Measurements from ENCODE around the gene CYP2W1. TPM values are rescaled to one million over a fixed set of nuclear protein-coding genes. Genes with fewer than 3 reads are reported as not detected.
A peak's percentile ranks its signal among the peaks of the same experiment; 100 is the strongest.

The CYP2W1 gene
- polyA plus RNA-seq, 2 of the 4 experiments (the other 2 are of a cell fraction) = not detected

- TF ChIP-seq CTCF (IDR thresholded peaks at IDR 0.05) (no peak), TFCP2L1 (CRISPR knock-in tag; IDR thresholded peaks at IDR 0.05) (no peak), MYC (IDR thresholded peaks at IDR 0.05; ENCODE audit: borderline replicate concordance, low read length) (no peak), CEBPB (IDR thresholded peaks at IDR 0.05) (no peak), CBX8 (IDR thresholded peaks at IDR 0.05) (no peak), POLR2AphosphoS2 (conservative IDR thresholded peaks at IDR 0.05; ENCODE audit: low read length) (no peak), RARB (CRISPR knock-in tag; IDR thresholded peaks at IDR 0.05) (no peak)
- H3K4me1 ChIP-seq = no peaks in the 10 kb centered on the region
- no peak overlapping the region for H3K4me3 ChIP-seq
- ChIA-PET CTCF (interaction anchor here (0.6 to 1.0 kb wide), 3 partner anchors 10 to 306 kb away, joined by 3 read pairs; no protein-coding TSS in a partner anchor), POLR2A (no interaction called here)
- H3K9me3 ChIP-seq = no peaks in the 10 kb centered on the region
- H3K4me2 ChIP-seq = no peak overlapping the region
- ATAC-seq (no peak), DNase-seq (ENCODE audit: low read depth in 1 of 2, low spot score in 1 of 2) (no peak), FAIRE-seq (no peak)
- WGBS (ENCODE audit: missing lambda C conversion rate) = 73% methylated on average over 22 of the region's 29 CpGs
- H3K27ac ChIP-seq = no peak overlapping the region
Observed at GRCh38 chr7:946256-946996, 36.6 kb upstream of the CYP2W1 start.

- WGBS (ENCODE audit: missing lambda C conversion rate) = 87% methylated on average over 37 of the region's 37 CpGs
- FAIRE-seq (no peak), DNase-seq (ENCODE audit: low read depth in 1 of 2, low spot score in 1 of 2) (no peak), ATAC-seq (0 out of 6 replicates have a peak, but pooled peaks of 1 of the 2 experiments have one; percentile 14)
- ChIA-PET POLR2A (no interaction called here), CTCF (interaction anchor here (1.0 to 1.6 kb wide), 2 partner anchors 9 to 46 kb away, joined by 3 to 6 read pairs; no protein-coding TSS in a partner anchor)
- Histone ChIP-seq H3K4me3 (no peak overlapping the region), H3K27ac (no peak overlapping the region), H3K4me2 (no peak overlapping the region), H3K9me3 (no peaks in the 10 kb centered on the region), H3K4me1 (no peaks in the 10 kb centered on the region)
- no peak for TF ChIP-seq HOXB5 (CRISPR knock-in tag; IDR thresholded peaks at IDR 0.05)
- TF ChIP-seq NPAS2 (CRISPR knock-in tag; IDR thresholded peaks at IDR 0.05; ENCODE audit: borderline replicate concordance) = no peak
- no peak for TF ChIP-seq MYC (IDR thresholded peaks at IDR 0.05; ENCODE audit: borderline replicate concordance, low read length)
- no peak for TF ChIP-seq POLR2A (IDR thresholded peaks at IDR 0.05; ENCODE audit: low read length)
- TF ChIP-seq RFX5 (IDR thresholded peaks at IDR 0.05) = no peak
- no peak for TF ChIP-seq TP53 (CRISPR knock-in tag; IDR thresholded peaks at IDR 0.05)
- no peak for TF ChIP-seq FOSB (CRISPR knock-in tag; IDR thresholded peaks at IDR 0.05)
- TF ChIP-seq ATOH8 (CRISPR knock-in tag; IDR thresholded peaks at IDR 0.05; ENCODE audit: low read depth) = no peak
- TF ChIP-seq MAX (IDR thresholded peaks at IDR 0.05) = no peak
- no peak for TF ChIP-seq FOXS1 (CRISPR knock-in tag; IDR thresholded peaks at IDR 0.05)
Observed at GRCh38 chr7:947391-948210, 35.4 kb upstream of the CYP2W1 start.

GRCh38 chr7:949021-949934, 33.7 kb upstream of the CYP2W1 start:
- FAIRE-seq = no peak
- CTCF ChIA-PET = interaction anchor here (0.9 to 2.0 kb wide), 3 partner anchors 8 to 117 kb away, joined by 4 to 8 read pairs (median 6); no protein-coding TSS in a partner anchor
- no peaks in the 10 kb centered on the region for H3K4me1 ChIP-seq
- TF ChIP-seq HMGXB4 (CRISPR knock-in tag; IDR thresholded peaks at IDR 0.05; ENCODE audit: borderline replicate concordance) = no peak
- TF ChIP-seq ESRRA (IDR thresholded peaks at IDR 0.05; ENCODE audit: borderline replicate concordance, low read length) = no peak
- H3K27ac ChIP-seq = no peak overlapping the region
- H3K4me2 ChIP-seq = no peak overlapping the region
- H3K4me3 ChIP-seq = no peak overlapping the region
- 85% methylated on average over 25 of the region's 28 CpGs for WGBS (ENCODE audit: missing lambda C conversion rate)
- no peak for ATAC-seq
- POLR2A ChIA-PET = no interaction called here
- H3K9me3 ChIP-seq = no peaks in the 10 kb centered on the region
- DNase-seq (ENCODE audit: low read depth in 1 of 2, low spot score in 1 of 2) = no peak
